Endothelial cell of umbilical vein (primary cell): ENCODE results near the gene KRTAP10-1. TPM values are rescaled to one million over a fixed set of nuclear protein-coding genes. Genes with fewer than 3 reads are reported as not detected.

Source experiments
- BruUV-seq: library from RNA; stranded (reverse); fragments of 400-500 nt; replicated peaks from 2 replicates; lab custom pipeline; 2021; lab: Mats Ljungman, UMichigan
- CTCF ChIA-PET: fragments of 300-600, 350-600 bp; sonication (Branson Sonifier 250); formaldehyde crosslinking; loops from one replicate; lab custom pipeline; 2021; ENCODE audit warnings: antibody characterized with exemption, inconsistent platforms; lab: Charles Lee
- POLR2A ChIA-PET: fragments of 300-600, 350-600 bp; sonication (Branson Sonifier 250); formaldehyde crosslinking; loops from one replicate; lab custom pipeline; 2021; ENCODE audit warnings: antibody characterized with exemption, inconsistent platforms; lab: Charles Lee
- DNase-seq: peaks from one replicate; pipeline ENCODE4 v3.0.0-alpha.2; 2011; ENCODE audit warnings: low read depth, low spot score
- FAIRE-seq: peaks from 2 replicates; lab custom pipeline; 2011; peaks lifted over from hg19 to GRCh38; lab: Jason Lieb, UNC
- H2AFZ ChIP-seq: 2 replicates; pipeline ENCODE4 v1.6.0; 2012; ENCODE audit warnings: low read depth, low read length, control low read depth, inconsistent platforms
- H3K27ac ChIP-seq: 2 replicates; pipeline ENCODE4 v1.5.1; 2011; ENCODE audit warnings: low read depth, mild to moderate bottlenecking, control low read depth, low read length, moderate library complexity; ENCODE audit not compliant: insufficient read depth
- H3K27me3 ChIP-seq, 2 experiments: 2 replicates each; pipeline versions ENCODE4 v1.6.0 to v1.6.1; 2011; ENCODE audit warnings: low read length in 2 of 2, mixed read lengths in 1 of 2; ENCODE audit not compliant: control insufficient read depth in 2 of 2, insufficient read depth in 2 of 2
- H3K36me3 ChIP-seq, 2 experiments: 2 replicates in 1 of 2; 3 replicates in 1 of 2; pipeline ENCODE4 v1.5.1; 2011; ENCODE audit warnings: low read length in 2 of 2, mild to moderate bottlenecking in 1 of 2, moderate library complexity in 1 of 2; ENCODE audit not compliant: control insufficient read depth in 2 of 2, insufficient read depth in 2 of 2; ENCODE audit errors: extremely low read depth in 1 of 2
- H3K4me1 ChIP-seq: 3 replicates; pipeline ENCODE4 v1.5.1; 2011; ENCODE audit warnings: mild to moderate bottlenecking, low read length; ENCODE audit not compliant: control insufficient read depth, insufficient read depth; ENCODE audit errors: extremely low read depth
- H3K4me2 ChIP-seq: 2 replicates; pipeline ENCODE4 v1.6.1; 2011; ENCODE audit warnings: low read length, control low read depth, mixed read lengths; ENCODE audit not compliant: insufficient read depth
- H3K4me3 ChIP-seq, 3 experiments: fragments of 200-600 bp in 1 of 3; sonication (generic), shearing (Covaris generic) in 1 of 3; replicated peaks in 1 of 3; 2 replicates each; pipeline ENCODE4 v1.5.1; 2011 to 2016; ENCODE audit warnings: control low read depth in 3 of 3, low read length in 3 of 3, mild to moderate bottlenecking in 2 of 3, inconsistent platforms in 1 of 3, low read depth in 1 of 3, moderate library complexity in 1 of 3; ENCODE audit not compliant: insufficient read depth in 1 of 3
- H3K79me2 ChIP-seq: 2 replicates; pipeline ENCODE4 v1.6.0; 2012; ENCODE audit warnings: low read length, inconsistent platforms; ENCODE audit not compliant: control insufficient read depth, insufficient read depth
- H3K9ac ChIP-seq: replicated peaks from 2 replicates; pipeline ENCODE3; 2011; ENCODE audit warnings: low read length, control low read depth; ENCODE audit not compliant: insufficient read depth; ENCODE audit errors: extremely low read depth
- H3K9me1 ChIP-seq: replicated peaks from 3 replicates; pipeline ENCODE4 v1.6.0; 2011; ENCODE audit warnings: mild to moderate bottlenecking, low read length; ENCODE audit not compliant: control insufficient read depth, insufficient read depth; ENCODE audit errors: extremely low read depth
- H3K9me3 ChIP-seq: replicated peaks from 2 replicates; pipeline ENCODE4 v1.5.1; 2012; ENCODE audit warnings: low read length, inconsistent platforms; ENCODE audit not compliant: control insufficient read depth, insufficient read depth
- H4K20me1 ChIP-seq: replicated peaks from 2 replicates; pipeline ENCODE3; 2011; ENCODE audit warnings: mild to moderate bottlenecking, low read length; ENCODE audit not compliant: control insufficient read depth, insufficient read depth; ENCODE audit errors: extremely low read depth
- FOS ChIP-seq: IDR thresholded peaks from 2 replicates; pipeline ENCODE4 v1.6.1; 2011; ENCODE audit warnings: mild to moderate bottlenecking, low read length, moderate library complexity, borderline replicate concordance; ENCODE audit not compliant: insufficient read depth
- GATA2 ChIP-seq: IDR thresholded peaks from 2 replicates; pipeline ENCODE4 v1.7.0; 2011; ENCODE audit warnings: low read depth, mild to moderate bottlenecking, moderate library complexity, mixed read lengths, low read length; ENCODE audit not compliant: insufficient read length, insufficient read depth
- JUN ChIP-seq: IDR thresholded peaks from 2 replicates; pipeline ENCODE4 v1.6.1; 2011; ENCODE audit warnings: borderline replicate concordance, low read depth; ENCODE audit not compliant: insufficient read length, insufficient read depth
- MAX ChIP-seq: IDR thresholded peaks from 2 replicates; pipeline ENCODE4 v1.6.1; 2011; ENCODE audit not compliant: insufficient read depth, insufficient read length
- MYC ChIP-seq: IDR thresholded peaks from one replicate; pipeline ENCODE4 v1.6.1; 2011; ENCODE audit warnings: mild to moderate bottlenecking, low read depth, low read length
- POLR2AphosphoS5 ChIP-seq: IDR thresholded peaks from 2 replicates; pipeline ENCODE4 v1.6.1; 2012; ENCODE audit warnings: low read depth, mild to moderate bottlenecking, control low read depth, low read length, moderate library complexity; ENCODE audit not compliant: insufficient read depth
- dilution Hi-C: fragments of 300-500 bp; cut with MboI; formaldehyde crosslinking; loops from one replicate; pipeline ENCODE4 v1.15.0; 2019; ENCODE audit warnings: low sequenced_read_pairs; ENCODE audit not compliant: extremely low pct_ligation_motif_present
- intact Hi-C: fragments of 100-400 bp; cut with micrococcal nuclease; formaldehyde crosslinking; loops from one replicate; pipeline ENCODE4 v1.10.0; 2022
- polyA plus RNA-seq, 4 experiments: library from polyadenylated mRNA; depleted of rRNA in 3 of 4; stranded (reverse) in 3 of 4; unstranded in 1 of 4; fragments of >200 nt; gene quantifications; 2 replicates each; pipeline versions ENCODE4 v1.2.1 to v1.2.3, GENCODE V29; 2011 to 2012; ENCODE audit warnings: missing spikeins in 1 of 4
- total RNA-seq: library from RNA; stranded (reverse); gene quantifications from 2 replicates; pipeline ENCODE4 v1.2.3, GENCODE V29; 2021
- TF ChIP-seq, protein P1 (sequence below), 2 donors: IDR thresholded peaks; 1 replicate in 1 of 2; 2 replicates in 1 of 2; pipeline ENCODE4 v1.5.1; 2011; ENCODE audit warnings: low read length in 2 of 2, mild to moderate bottlenecking in 2 of 2, moderate library complexity in 2 of 2, control low read depth in 1 of 2, inconsistent platforms in 1 of 2, low read depth in 1 of 2; ENCODE audit not compliant: insufficient read depth in 1 of 2; ENCODE audit errors: extremely low read depth in 1 of 2

The KRTAP10-1 gene
- total and polyA plus RNA-seq, 2 donors (not counting 3 experiments of a cell fraction or from before 2014, with no cell fraction given) = not detected

GRCh38 chr21:44521301-44521927 is 18.6 kb downstream of the KRTAP10-1 start:
- Histone ChIP-seq H3K4me3 (no peak overlapping the region), H3K9ac (no peak overlapping the region), H4K20me1 (no peaks in the 10 kb centered on the region), H3K4me2 (no peak overlapping the region), H3K27ac (no peak overlapping the region), H2AFZ (no peak overlapping the region), H3K9me1 (no peaks in the 10 kb centered on the region), H3K4me1 (no peaks in the 10 kb centered on the region), H3K9me3 (no peaks in the 10 kb centered on the region), H3K27me3 (no peaks in the 10 kb centered on the region), H3K79me2 (no peaks in the 10 kb centered on the region), H3K36me3 (no peaks in the 10 kb centered on the region)
- POLR2A ChIA-PET = no interaction called here
- CTCF ChIA-PET = no interaction called here
- dilution Hi-C loops (no loop called here), intact Hi-C loops (no loop called here)
- DNase-seq (no peak), FAIRE-seq (no peak)
- TF ChIP-seq MYC = no peak
- BruUV-seq = no TSS peak

DNA sequence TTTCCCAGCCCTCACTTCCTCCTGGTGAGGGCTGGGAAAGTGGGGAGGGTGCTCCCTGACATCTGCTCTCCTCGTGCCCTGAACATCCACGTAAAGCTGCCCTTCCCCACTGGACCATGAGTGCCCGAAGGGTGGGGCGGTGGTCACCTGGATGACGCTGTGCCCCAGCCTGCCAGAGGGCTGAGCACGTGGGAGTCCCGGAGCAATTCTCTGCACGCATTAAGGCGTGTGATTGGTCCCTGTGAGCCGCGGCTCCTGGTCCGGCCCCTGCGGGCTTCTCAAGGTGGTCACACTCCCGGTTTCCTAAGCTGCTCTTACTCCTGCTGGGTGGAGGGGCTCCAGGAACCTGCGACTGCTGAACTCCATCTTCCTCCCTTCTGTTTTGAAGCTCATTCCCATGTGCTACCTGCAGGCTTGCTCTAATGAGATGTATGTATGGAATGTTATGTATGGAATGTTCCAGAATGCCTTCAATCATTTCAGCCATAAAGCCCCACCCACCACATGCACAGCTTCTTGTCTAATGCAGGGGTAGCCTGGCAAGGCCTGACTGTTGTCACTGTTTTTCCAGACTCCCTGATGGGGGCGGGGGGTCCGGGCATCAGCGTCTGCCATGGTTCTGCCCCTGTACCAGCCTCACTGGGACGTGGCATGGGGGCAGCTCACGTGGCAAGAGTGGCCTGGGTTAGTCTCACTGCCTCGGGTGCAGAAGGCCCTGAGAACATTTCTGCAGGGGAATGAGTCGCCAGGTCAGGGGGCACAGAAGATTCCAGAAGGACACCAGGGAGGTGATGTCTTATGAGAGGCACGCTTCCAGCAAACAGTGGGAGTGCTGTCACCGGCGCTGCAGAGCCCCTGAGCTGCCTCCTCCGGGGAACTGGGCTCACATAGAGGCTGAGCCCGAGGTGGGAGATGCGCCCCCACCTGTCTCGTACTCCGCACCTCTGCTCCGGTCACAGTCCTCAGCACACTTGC is 19.4 kb downstream of the KRTAP10-1 start:
- no peaks in the 10 kb centered on the region for H4K20me1 ChIP-seq
- no peaks in the 10 kb centered on the region for H3K79me2 ChIP-seq
- no peak overlapping the region for H3K27ac ChIP-seq
- no peak overlapping the region for H3K4me3 ChIP-seq
- H3K9ac ChIP-seq = no peak overlapping the region
- ChIA-PET POLR2A (no interaction called here), CTCF (no interaction called here)
- H3K4me2 ChIP-seq = no peak overlapping the region
- no peak overlapping the region for H2AFZ ChIP-seq
- no peaks in the 10 kb centered on the region for H3K36me3 ChIP-seq
- FAIRE-seq (no peak), DNase-seq (no peak)
- BruUV-seq = no TSS peak
- H3K27me3 ChIP-seq = no peaks in the 10 kb centered on the region
- intact Hi-C loops (no loop called here), dilution Hi-C loops (no loop called here)
- no peaks in the 10 kb centered on the region for H3K9me1 ChIP-seq
- no peaks in the 10 kb centered on the region for H3K4me1 ChIP-seq
- TF ChIP-seq POLR2AphosphoS5 (no peak), JUN (no peak), MYC (no peak), MAX (no peak), FOS (no peak), GATA2 (no peak)
- TF ChIP-seq, protein P1, sequence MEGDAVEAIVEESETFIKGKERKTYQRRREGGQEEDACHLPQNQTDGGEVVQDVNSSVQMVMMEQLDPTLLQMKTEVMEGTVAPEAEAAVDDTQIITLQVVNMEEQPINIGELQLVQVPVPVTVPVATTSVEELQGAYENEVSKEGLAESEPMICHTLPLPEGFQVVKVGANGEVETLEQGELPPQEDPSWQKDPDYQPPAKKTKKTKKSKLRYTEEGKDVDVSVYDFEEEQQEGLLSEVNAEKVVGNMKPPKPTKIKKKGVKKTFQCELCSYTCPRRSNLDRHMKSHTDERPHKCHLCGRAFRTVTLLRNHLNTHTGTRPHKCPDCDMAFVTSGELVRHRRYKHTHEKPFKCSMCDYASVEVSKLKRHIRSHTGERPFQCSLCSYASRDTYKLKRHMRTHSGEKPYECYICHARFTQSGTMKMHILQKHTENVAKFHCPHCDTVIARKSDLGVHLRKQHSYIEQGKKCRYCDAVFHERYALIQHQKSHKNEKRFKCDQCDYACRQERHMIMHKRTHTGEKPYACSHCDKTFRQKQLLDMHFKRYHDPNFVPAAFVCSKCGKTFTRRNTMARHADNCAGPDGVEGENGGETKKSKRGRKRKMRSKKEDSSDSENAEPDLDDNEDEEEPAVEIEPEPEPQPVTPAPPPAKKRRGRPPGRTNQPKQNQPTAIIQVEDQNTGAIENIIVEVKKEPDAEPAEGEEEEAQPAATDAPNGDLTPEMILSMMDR (IDR thresholded peaks at IDR 0.05; ENCODE audit: extremely low read depth in 1 of 2, insufficient read depth in 1 of 2, low read depth in 1 of 2, low read length in 2 of 2) = no peak
- no peaks in the 10 kb centered on the region for H3K9me3 ChIP-seq
